ENCODE results near the gene GMIP. TPM values are rescaled to one million over a fixed set of nuclear protein-coding genes. Genes with fewer than 3 reads are reported as not detected.
A peak's percentile ranks its signal among the peaks of the same experiment; 100 is the strongest.

The GMIP gene
- total and polyA plus RNA-seq, 2 experiments from 2014 or later, result 5.1 to 22.1 TPM

DNA sequence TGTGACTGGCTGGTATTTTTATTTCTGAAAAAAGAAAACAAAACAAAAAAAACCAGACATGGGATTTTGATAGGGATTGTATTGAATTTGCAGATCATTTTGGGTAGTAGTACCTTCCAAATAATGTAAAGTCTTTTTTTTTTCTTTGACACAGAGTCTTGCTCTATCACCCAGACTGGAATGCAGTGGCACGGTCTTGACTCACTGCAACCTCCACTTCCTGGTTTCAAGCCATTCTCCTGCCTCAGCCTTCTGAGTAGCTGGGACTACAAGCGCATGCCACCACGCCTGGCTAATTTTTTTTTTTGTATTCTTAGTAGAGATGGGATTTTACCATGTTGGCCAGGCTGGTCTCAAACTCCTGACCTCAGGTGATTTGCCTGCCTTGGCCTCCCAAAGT is 29.4 kb upstream of the GMIP start (continued):
- TF ChIP-seq, protein P1, sequence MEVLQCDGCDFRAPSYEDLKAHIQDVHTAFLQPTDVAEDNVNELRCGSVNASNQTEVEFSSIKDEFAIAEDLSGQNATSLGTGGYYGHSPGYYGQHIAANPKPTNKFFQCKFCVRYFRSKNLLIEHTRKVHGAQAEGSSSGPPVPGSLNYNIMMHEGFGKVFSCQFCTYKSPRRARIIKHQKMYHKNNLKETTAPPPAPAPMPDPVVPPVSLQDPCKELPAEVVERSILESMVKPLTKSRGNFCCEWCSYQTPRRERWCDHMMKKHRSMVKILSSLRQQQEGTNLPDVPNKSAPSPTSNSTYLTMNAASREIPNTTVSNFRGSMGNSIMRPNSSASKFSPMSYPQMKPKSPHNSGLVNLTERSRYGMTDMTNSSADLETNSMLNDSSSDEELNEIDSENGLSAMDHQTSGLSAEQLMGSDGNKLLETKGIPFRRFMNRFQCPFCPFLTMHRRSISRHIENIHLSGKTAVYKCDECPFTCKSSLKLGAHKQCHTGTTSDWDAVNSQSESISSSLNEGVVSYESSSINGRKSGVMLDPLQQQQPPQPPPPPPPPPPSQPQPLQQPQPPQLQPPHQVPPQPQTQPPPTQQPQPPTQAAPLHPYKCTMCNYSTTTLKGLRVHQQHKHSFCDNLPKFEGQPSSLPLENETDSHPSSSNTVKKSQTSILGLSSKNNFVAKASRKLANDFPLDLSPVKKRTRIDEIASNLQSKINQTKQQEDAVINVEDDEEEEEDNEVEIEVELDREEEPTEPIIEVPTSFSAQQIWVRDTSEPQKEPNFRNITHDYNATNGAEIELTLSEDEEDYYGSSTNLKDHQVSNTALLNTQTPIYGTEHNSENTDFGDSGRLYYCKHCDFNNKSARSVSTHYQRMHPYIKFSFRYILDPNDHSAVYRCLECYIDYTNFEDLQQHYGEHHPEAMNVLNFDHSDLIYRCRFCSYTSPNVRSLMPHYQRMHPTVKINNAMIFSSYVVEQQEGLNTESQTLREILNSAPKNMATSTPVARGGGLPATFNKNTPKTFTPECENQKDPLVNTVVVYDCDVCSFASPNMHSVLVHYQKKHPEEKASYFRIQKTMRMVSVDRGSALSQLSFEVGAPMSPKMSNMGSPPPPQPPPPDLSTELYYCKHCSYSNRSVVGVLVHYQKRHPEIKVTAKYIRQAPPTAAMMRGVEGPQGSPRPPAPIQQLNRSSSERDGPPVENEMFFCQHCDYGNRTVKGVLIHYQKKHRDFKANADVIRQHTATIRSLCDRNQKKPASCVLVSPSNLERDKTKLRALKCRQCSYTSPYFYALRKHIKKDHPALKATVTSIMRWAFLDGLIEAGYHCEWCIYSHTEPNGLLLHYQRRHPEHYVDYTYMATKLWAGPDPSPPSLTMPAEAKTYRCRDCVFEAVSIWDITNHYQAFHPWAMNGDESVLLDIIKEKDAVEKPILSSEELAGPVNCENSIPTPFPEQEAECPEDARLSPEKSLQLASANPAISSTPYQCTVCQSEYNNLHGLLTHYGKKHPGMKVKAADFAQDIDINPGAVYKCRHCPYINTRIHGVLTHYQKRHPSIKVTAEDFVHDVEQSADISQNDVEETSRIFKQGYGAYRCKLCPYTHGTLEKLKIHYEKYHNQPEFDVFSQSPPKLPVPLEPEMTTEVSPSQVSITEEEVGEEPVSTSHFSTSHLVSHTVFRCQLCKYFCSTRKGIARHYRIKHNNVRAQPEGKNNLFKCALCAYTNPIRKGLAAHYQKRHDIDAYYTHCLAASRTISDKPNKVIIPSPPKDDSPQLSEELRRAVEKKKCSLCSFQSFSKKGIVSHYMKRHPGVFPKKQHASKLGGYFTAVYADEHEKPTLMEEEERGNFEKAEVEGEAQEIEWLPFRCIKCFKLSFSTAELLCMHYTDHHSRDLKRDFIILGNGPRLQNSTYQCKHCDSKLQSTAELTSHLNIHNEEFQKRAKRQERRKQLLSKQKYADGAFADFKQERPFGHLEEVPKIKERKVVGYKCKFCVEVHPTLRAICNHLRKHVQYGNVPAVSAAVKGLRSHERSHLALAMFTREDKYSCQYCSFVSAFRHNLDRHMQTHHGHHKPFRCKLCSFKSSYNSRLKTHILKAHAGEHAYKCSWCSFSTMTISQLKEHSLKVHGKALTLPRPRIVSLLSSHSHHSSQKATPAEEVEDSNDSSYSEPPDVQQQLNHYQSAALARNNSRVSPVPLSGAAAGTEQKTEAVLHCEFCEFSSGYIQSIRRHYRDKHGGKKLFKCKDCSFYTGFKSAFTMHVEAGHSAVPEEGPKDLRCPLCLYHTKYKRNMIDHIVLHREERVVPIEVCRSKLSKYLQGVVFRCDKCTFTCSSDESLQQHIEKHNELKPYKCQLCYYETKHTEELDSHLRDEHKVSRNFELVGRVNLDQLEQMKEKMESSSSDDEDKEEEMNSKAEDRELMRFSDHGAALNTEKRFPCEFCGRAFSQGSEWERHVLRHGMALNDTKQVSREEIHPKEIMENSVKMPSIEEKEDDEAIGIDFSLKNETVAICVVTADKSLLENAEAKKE (CRISPR knock-in tag; IDR thresholded peaks at IDR 0.05), result no peak
- TF ChIP-seq JUNB (IDR thresholded peaks at IDR 0.05; ENCODE audit: unreplicated experiment) (no peak), STAT1 (IDR thresholded peaks at IDR 0.05; ENCODE audit: unreplicated experiment) (no peak), POLR2AphosphoS5 (IDR thresholded peaks at IDR 0.05; ENCODE audit: low read depth) (no peak)

DNA sequence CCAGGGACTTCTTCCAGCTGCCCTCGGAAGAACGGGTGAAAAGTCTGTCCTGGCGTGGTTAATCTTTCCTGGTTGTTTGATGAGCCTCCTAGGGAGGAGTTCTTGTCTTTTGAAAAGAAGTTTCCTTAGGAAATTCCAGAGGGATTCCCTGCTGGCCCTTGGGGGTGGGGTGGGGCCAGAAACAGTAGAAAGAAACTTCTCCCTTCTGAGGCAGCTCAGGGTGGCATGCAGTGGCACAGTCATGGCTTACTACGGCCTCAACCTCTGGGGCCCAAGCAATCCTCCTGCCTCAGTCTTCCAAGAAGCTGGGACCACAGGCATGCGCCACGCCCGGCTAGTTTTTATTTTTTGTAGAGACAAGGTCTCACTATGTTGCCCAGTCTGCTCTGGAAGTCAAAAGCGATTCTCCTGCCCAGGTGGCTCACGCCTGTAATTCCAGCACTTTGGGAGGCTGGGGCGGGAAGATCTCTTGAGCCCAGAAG is 26.7 kb upstream of the GMIP start:
- Histone ChIP-seq H3K4me1 (ENCODE audit: insufficient read depth) (peaks cover 19% of the 10 kb centered on the region), H3K4me3 (peak overlapping the region; percentile 92), H2AFZ (no peak overlapping the region), H3K36me3 (ENCODE audit: insufficient read depth) (peaks cover 9% of the 10 kb centered on the region), H4K20me1 (replicated peaks; ENCODE audit: insufficient read depth) (peaks cover 43% of the 10 kb centered on the region), H3K4me2 (peak overlapping the region; percentile 81), H3K27me3 (ENCODE audit: insufficient read depth) (no peaks in the 10 kb centered on the region), H3F3A (replicated peaks; ENCODE audit: low read depth) (peaks cover 26% of the 10 kb centered on the region), H3K27ac (ENCODE audit: low read depth) (peak overlapping the region; percentile 89), H3K79me2 (replicated peaks; ENCODE audit: insufficient read depth) (peaks cover 60% of the 10 kb centered on the region), H3K9me2 (ENCODE audit: insufficient read depth) (0 out of 2 replicates have a peak, but pooled peaks cover 2% of the 10 kb centered on the region)
- Mint-ChIP-seq H3K27ac (peak overlapping the region; percentile 91), H3K4me1 (peaks cover 16% of the 10 kb centered on the region; the same call in 2 of the 3 replicates), H3K36me3 (ENCODE audit: low read depth) (peaks cover 42% of the 10 kb centered on the region), H3K4me3 (peak overlapping the region; percentile 92), H3K9me3 (no peaks in the 10 kb centered on the region), H3K27me3 (ENCODE audit: insufficient read depth, low read depth, poor library complexity) (peaks cover 16% of the 10 kb centered on the region)
- DNase-seq (ENCODE audit: low spot score) (peak; percentile 88), ATAC-seq (peak; percentile 39)
- TF ChIP-seq EZH2 (IDR thresholded peaks at IDR 0.05; ENCODE audit: low read depth, unreplicated experiment) (no peak), NANOG (IDR thresholded peaks at IDR 0.05; ENCODE audit: borderline replicate concordance) (no peak), CREB1 (CRISPR knock-in tag; IDR thresholded peaks at IDR 0.05; ENCODE audit: low read depth) (no peak)
- TF ChIP-seq, protein P1 (CRISPR knock-in tag; IDR thresholded peaks at IDR 0.05), result no peak
- TF ChIP-seq, protein P2, sequence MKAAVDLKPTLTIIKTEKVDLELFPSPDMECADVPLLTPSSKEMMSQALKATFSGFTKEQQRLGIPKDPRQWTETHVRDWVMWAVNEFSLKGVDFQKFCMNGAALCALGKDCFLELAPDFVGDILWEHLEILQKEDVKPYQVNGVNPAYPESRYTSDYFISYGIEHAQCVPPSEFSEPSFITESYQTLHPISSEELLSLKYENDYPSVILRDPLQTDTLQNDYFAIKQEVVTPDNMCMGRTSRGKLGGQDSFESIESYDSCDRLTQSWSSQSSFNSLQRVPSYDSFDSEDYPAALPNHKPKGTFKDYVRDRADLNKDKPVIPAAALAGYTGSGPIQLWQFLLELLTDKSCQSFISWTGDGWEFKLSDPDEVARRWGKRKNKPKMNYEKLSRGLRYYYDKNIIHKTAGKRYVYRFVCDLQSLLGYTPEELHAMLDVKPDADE (IDR thresholded peaks at IDR 0.05), result no peak

Data from GM23338 (cell line).